ENCODE measurements around the gene BCDIN3D. TPM values are rescaled to one million over a fixed set of nuclear protein-coding genes. Genes with fewer than 3 reads are reported as not detected.
A peak's percentile ranks its signal among the peaks of the same experiment; 100 is the strongest.

The BCDIN3D gene
- total and polyA plus RNA-seq, 8 donors: 0.58 to 14.7 (median 2.6) TPM; not detected in 1

DNA sequence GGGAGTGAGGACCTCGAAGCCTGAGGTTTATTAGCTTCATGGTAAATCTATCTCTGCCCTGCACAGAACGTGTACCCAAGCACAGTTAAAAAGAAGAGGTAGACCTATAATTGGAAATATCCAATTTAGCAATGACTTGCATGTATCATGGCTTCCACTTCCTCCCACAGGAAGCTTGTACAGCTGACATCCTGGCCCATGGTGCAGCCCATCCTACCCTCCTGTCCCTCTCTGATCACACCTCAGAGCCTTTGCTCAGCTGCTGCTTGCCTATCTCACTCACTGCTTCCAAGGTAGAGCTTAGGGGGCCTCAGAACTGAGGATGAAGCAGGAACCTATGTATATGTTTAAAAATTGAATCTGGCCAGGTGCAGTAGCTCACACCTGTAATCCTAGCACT, 4.3 kb upstream of the BCDIN3D start:
- no peaks in the 10 kb centered on the region for H3K36me3 ChIP-seq
- no peaks in the 10 kb centered on the region for H3K9me3 ChIP-seq
- no peak overlapping the region for H3K27ac ChIP-seq
- DNase-seq: no peak
- 45 to 68% (median 64%) methylated on average over 2 of the region's 2 CpGs for WGBS, 5 donors
- no peak overlapping the region for H3K4me3 ChIP-seq
- H3K27me3 ChIP-seq: peaks cover 0 to 34% (median 0%) of the 10 kb centered on the region in 3 donors
- intact Hi-C loops (cut with DNase I; ENCODE audit: low total_unique reads): no loop called here
- TF ChIP-seq POLR2AphosphoS5 (IDR thresholded peaks at IDR 0.05): no peak
- TF ChIP-seq, protein P1, sequence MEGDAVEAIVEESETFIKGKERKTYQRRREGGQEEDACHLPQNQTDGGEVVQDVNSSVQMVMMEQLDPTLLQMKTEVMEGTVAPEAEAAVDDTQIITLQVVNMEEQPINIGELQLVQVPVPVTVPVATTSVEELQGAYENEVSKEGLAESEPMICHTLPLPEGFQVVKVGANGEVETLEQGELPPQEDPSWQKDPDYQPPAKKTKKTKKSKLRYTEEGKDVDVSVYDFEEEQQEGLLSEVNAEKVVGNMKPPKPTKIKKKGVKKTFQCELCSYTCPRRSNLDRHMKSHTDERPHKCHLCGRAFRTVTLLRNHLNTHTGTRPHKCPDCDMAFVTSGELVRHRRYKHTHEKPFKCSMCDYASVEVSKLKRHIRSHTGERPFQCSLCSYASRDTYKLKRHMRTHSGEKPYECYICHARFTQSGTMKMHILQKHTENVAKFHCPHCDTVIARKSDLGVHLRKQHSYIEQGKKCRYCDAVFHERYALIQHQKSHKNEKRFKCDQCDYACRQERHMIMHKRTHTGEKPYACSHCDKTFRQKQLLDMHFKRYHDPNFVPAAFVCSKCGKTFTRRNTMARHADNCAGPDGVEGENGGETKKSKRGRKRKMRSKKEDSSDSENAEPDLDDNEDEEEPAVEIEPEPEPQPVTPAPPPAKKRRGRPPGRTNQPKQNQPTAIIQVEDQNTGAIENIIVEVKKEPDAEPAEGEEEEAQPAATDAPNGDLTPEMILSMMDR (IDR thresholded peaks at IDR 0.05): no peak
- no peak for TF ChIP-seq EP300 (IDR thresholded peaks at IDR 0.05)
- no peak for TF ChIP-seq POLR2A (IDR thresholded peaks at IDR 0.05)
- H3K4me1 ChIP-seq: peaks cover 5 to 9% (median 7%) of the 10 kb centered on the region in 4 donors

DNA sequence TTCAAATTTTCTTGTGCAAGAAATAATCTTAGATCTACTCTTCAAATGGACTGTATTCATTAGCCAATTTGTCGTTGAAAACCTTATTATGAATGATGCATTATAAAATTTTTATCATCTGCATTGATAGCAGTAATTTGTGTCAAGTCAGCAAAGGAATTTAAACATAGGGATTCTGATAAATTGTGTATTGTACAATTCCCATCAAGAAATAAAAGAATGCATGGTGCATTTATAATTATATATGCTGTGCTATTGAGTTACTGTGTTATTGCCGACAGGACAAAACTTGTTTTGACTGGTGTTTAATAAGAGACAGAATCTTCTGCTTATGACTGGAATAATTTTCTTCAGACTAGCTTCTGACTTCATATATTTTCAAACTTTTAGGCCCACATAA, 3.1 kb upstream of the BCDIN3D start:
- 80 to 87% (median 84%) methylated on average over 2 of the region's 2 CpGs for WGBS, 5 donors
- TF ChIP-seq POLR2AphosphoS5 (IDR thresholded peaks at IDR 0.05): no peak
- TF ChIP-seq EP300 (IDR thresholded peaks at IDR 0.05): no peak
- TF ChIP-seq, protein P1 (IDR thresholded peaks at IDR 0.05): no peak
- no peak for TF ChIP-seq POLR2A (IDR thresholded peaks at IDR 0.05)
- peaks cover 10 to 20% (median 16%) of the 10 kb centered on the region in 4 donors for H3K4me1 ChIP-seq
- H3K27me3 ChIP-seq: peaks cover 0 to 34% (median 0%) of the 10 kb centered on the region in 3 donors
- no peaks in the 10 kb centered on the region for H3K36me3 ChIP-seq
- DNase-seq: no peak
- H3K4me3 ChIP-seq: no peak overlapping the region
- H3K27ac ChIP-seq: no peak overlapping the region
- H3K9me3 ChIP-seq: no peaks in the 10 kb centered on the region
- intact Hi-C loops (cut with DNase I; ENCODE audit: low total_unique reads): no loop called here

DNA sequence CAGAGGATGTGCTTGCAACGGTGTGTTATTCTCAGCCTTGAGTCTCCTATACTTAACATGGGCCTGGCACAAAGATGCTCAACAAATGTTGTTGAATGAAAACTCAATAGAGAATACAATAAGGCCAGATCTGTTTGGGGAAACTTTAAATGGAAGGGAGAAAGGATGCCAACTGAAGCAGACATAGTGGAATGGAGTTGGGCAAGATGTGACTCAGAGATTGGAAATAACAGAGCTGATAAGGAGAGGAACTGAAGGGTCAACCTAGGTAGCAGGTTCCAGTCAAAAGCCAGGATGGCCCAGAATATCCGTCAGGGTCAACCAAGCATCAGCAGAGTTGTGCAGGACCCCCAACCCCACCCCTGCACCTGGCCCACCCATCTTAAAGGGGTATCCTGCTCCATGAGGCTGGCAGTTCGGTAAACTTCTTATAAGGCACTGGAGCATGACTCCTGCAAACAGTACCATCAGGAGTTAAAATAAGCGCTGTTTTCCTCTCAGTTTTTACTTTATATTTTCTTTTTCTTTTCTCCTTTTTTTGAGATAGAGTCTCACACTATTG, 1.1 kb upstream of the BCDIN3D start:
- 92 to 97% (median 95%) methylated on average over 4 of the region's 4 CpGs for WGBS, 5 donors
- intact Hi-C loops (cut with DNase I; ENCODE audit: low total_unique reads): no loop called here
- no peaks in the 10 kb centered on the region for H3K36me3 ChIP-seq
- H3K27ac ChIP-seq: peak overlapping the region in 2 of 5 donors; percentile 90 to 91
- TF ChIP-seq POLR2A (IDR thresholded peaks at IDR 0.05) (no peak), EP300 (IDR thresholded peaks at IDR 0.05) (no peak), POLR2AphosphoS5 (IDR thresholded peaks at IDR 0.05) (no peak)
- TF ChIP-seq, protein P1 (IDR thresholded peaks at IDR 0.05): no peak
- H3K4me3 ChIP-seq: peak overlapping the region in 1 of 4 donors; percentile 70
- H3K4me1 ChIP-seq: peaks cover 10 to 21% (median 16%) of the 10 kb centered on the region in 4 donors
- no peak for DNase-seq
- H3K9me3 ChIP-seq: no peaks in the 10 kb centered on the region
- H3K27me3 ChIP-seq: peaks cover 0 to 20% (median 0%) of the 10 kb centered on the region in 3 donors

- TF ChIP-seq EP300 (IDR thresholded peaks at IDR 0.05) (no peak), POLR2A (IDR thresholded peaks at IDR 0.05) (no peak), POLR2AphosphoS5 (IDR thresholded peaks at IDR 0.05) (no peak)
- TF ChIP-seq, protein P1 (IDR thresholded peaks at IDR 0.05): no peak
- Histone ChIP-seq H3K27ac (peak overlapping the region; percentile 89 to 91 (median 90)), H3K36me3 (peaks cover 0 to 3% (median under 1%) of the 10 kb centered on the region in 4 donors), H3K4me1 (peaks cover 10 to 21% (median 16%) of the 10 kb centered on the region in 4 donors), H3K9me3 (no peaks in the 10 kb centered on the region), H3K4me3 (peak overlapping the region; percentile 64 to 70 (median 69)), H3K27me3 (peaks cover 0 to 16% (median 0%) of the 10 kb centered on the region in 3 donors)
- 84 to 91% (median 86%) methylated on average over 7 of the region's 7 CpGs for WGBS, 5 donors
- DNase-seq: no peak
- intact Hi-C loops (cut with DNase I; ENCODE audit: low total_unique reads): no loop called here
Observed at GRCh38 chr12:49843411-49843810, 505 bp upstream of the BCDIN3D start.
